HepG2 (cell line): ENCODE measurements around the gene LRRC15. TPM values are rescaled to one million over a fixed set of nuclear protein-coding genes. Genes with fewer than 3 reads are reported as not detected.
A peak's percentile ranks its signal among the peaks of the same experiment; 100 is the strongest.

Experiments
- DPF2 ChIP-seq: sonication (generic); formaldehyde crosslinking; IDR thresholded peaks from 2 replicates; pipeline ENCODE4 v1.4.0; 2020; ENCODE audit warnings: mild to moderate bottlenecking, low read depth, missing genetic modification reagents, borderline replicate concordance
- ELF1 ChIP-seq: sonication (generic); formaldehyde crosslinking; IDR thresholded peaks from 2 replicates; pipeline ENCODE4 v1.4.0; 2020; ENCODE audit warnings: missing genetic modification reagents
- PTBP1 ChIP-seq: fragments of 200-400 bp; formaldehyde crosslinking; IDR thresholded peaks from 2 replicates; pipeline ENCODE4 v1.6.1; 2018; ENCODE audit warnings: low read length, low read depth; ENCODE audit not compliant: poor library complexity, severe bottlenecking
- RBAK ChIP-seq: sonication (generic); formaldehyde crosslinking; IDR thresholded peaks from 2 replicates; pipeline ENCODE4 v1.5.1; 2020; ENCODE audit warnings: mild to moderate bottlenecking, missing genetic modification reagents
- SP2 ChIP-seq: sonication (generic); formaldehyde crosslinking; IDR thresholded peaks from 2 replicates; pipeline ENCODE4 v1.5.1; 2020; ENCODE audit warnings: mild to moderate bottlenecking, missing genetic modification reagents
- ZBTB21 ChIP-seq: sonication (generic); formaldehyde crosslinking; IDR thresholded peaks from 2 replicates; pipeline ENCODE4 v1.4.0; 2020; ENCODE audit warnings: missing genetic modification reagents
- ZC3H4 ChIP-seq: sonication (generic); formaldehyde crosslinking; IDR thresholded peaks from 2 replicates; pipeline ENCODE4 v1.4.0; 2020; ENCODE audit warnings: missing genetic modification reagents, borderline replicate concordance
- ZFYVE20 ChIP-seq: sonication (generic); formaldehyde crosslinking; IDR thresholded peaks from 2 replicates; pipeline ENCODE4 v1.8.0; 2023; ENCODE audit warnings: low read depth, mild to moderate bottlenecking, moderate library complexity, missing genetic modification reagents, borderline replicate concordance
- ZHX2 ChIP-seq, 2 experiments: sonication (generic) in 1 of 2; formaldehyde crosslinking in 1 of 2; IDR thresholded peaks; 2 replicates each; pipeline versions ENCODE4 v1.6.1 to v1.9.0; 2014 to 2022; ENCODE audit warnings: antibody characterized with exemption in 1 of 2, borderline replicate concordance in 1 of 2, inconsistent platforms in 1 of 2, low read depth in 1 of 2, missing genetic modification reagents in 1 of 2
- ZNF18 ChIP-seq: sonication (generic); formaldehyde crosslinking; IDR thresholded peaks from 2 replicates; pipeline ENCODE4 v1.8.0; 2022; ENCODE audit warnings: mild to moderate bottlenecking, missing genetic modification reagents; ENCODE audit not compliant: insufficient replicate concordance
- ZNF253 ChIP-seq: sonication (generic); formaldehyde crosslinking; IDR thresholded peaks from 2 replicates; pipeline ENCODE4 v1.8.0; 2022; ENCODE audit warnings: mild to moderate bottlenecking, missing genetic modification reagents, borderline replicate concordance
- ZNF646 ChIP-seq: sonication (generic); formaldehyde crosslinking; IDR thresholded peaks from 2 replicates; pipeline ENCODE4 v1.9.0; 2021; ENCODE audit warnings: mild to moderate bottlenecking, missing genetic modification reagents
- polyA plus RNA-seq, 8 experiments: library from polyadenylated mRNA; depleted of rRNA in 3 of 8; stranded (reverse) in 7 of 8; unstranded in 1 of 8; fragments of >200 nt; fragmentation: Illumina TruSeq in 4 of 8; extraction: Trizol in 4 of 8; gene quantifications; 2 replicates each; pipeline versions ENCODE4 v1.2.1 to v1.2.3, GENCODE V29; 2011 to 2016; ENCODE audit warnings: low read depth in 4 of 8, missing spikeins in 1 of 8, mixed read lengths in 1 of 8; ENCODE audit not compliant: insufficient read depth in 1 of 8
- total RNA-seq, 5 experiments: library from RNA; depleted of rRNA; stranded (reverse); fragments of >200 nt; fragmentation: Illumina TruSeq; extraction: Trizol; gene quantifications; 2 replicates each; pipeline ENCODE4 v1.2.3, GENCODE V29; 2016; ENCODE audit warnings: low read depth in 1 of 5

Gene LRRC15
- total and polyA plus RNA-seq, 2 of the 13 experiments (the other 11 are each of a cell fraction or from before 2014, with no cell fraction given): not detected

- no peak for TF ChIP-seq ZFYVE20 (CRISPR knock-in tag)
- no peak for TF ChIP-seq SP2 (CRISPR knock-in tag)
- peak; percentile 49; the same call in 1 of the 2 replicates for TF ChIP-seq ZNF646 (CRISPR knock-in tag)
- no peak for TF ChIP-seq DPF2 (CRISPR knock-in tag)
- TF ChIP-seq RBAK: no peak
- no peak for TF ChIP-seq ZC3H4 (CRISPR knock-in tag)
- TF ChIP-seq ZBTB21: no peak
- TF ChIP-seq PTBP1: no peak
- TF ChIP-seq ELF1 (CRISPR knock-in tag): no peak
- TF ChIP-seq ZNF253: no peak
- TF ChIP-seq ZHX2 (IDR thresholded peaks at IDR 0.05; ENCODE audit: low read depth): no peak
- no peak for TF ChIP-seq ZHX2 (CRISPR knock-in tag; IDR thresholded peaks at IDR 0.05; ENCODE audit: borderline replicate concordance)
- TF ChIP-seq ZNF18 (CRISPR knock-in tag): no peak
- TF ChIP-seq, all 625 proteins: peak for 4
Observed at GRCh38 chr3:194352667-194353246, 16.8 kb downstream of the LRRC15 start (continued).
